Fibroblast of peridontal ligament (primary cell): ENCODE results near the gene CTBP1.
"Not testable (repeated sequence)": the region's sequence is repeated elsewhere in the genome, so short reads cannot be mapped to it uniquely, and the experiment has no call there.

Source experiments
- DNase-seq: peaks from one replicate; pipeline ENCODE4 v3.0.0-alpha.2; 2010; ENCODE audit errors: extremely low read depth

The CTBP1 gene

GRCh38 chr4:1237981-1238675 lies 10.8 kb downstream of the CTBP1 start:
- DNase-seq = no peak

DNA sequence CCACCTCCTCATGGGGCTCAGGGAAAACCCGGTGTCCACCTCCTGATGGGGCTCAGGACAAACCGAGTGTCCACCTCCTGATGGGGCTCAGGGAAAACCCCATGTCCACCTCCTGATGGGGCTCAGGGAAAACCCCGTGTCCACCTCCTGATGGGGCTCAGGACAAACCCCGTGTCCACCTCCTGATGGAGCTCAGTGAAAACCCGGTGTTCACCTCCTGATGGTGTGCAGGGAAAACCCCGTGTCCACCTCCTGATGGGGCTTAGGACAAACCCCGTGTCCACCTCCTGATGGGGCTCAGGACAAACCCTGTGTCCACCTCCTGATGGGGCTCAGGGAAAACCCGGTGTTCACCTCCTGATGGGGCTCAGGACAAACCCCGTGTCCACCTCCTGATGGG lies 11.7 kb downstream of the CTBP1 start:
- DNase-seq = not testable (repeated sequence)

GRCh38 chr4:1236836-1237235 lies 12.1 kb downstream of the CTBP1 start:
- not testable (repeated sequence) for DNase-seq

DNA sequence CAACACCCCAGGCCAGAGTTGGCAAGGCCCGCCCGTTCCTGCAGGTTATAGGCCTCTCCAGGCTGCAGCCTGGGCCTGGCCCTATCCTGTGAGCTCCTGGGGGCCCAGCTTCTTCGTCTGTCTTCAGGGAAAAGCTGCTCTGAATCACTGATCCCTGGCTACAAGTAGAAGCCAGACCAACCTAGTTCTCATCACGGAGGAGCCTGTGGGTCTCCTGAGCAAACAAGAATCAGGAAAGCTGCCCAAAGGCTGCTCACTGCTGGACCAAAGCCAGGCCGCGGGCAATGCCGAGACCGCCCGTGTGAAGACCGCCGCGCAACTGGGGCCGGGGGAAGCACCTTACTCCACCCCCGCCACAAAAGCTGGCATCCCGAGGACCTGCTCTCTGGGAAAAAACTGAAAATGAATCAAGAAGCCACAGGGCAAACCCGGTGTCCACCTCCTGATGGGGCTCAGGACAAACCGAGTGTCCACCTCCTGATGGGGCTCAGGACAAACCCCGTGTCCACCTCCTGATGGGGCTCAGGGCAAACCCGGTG lies 12.8 kb downstream of the CTBP1 start:
- DNase-seq = no peak

GRCh38 chr4:1235381-1236102 lies 13.4 kb downstream of the CTBP1 start:
- no peak for DNase-seq

DNA sequence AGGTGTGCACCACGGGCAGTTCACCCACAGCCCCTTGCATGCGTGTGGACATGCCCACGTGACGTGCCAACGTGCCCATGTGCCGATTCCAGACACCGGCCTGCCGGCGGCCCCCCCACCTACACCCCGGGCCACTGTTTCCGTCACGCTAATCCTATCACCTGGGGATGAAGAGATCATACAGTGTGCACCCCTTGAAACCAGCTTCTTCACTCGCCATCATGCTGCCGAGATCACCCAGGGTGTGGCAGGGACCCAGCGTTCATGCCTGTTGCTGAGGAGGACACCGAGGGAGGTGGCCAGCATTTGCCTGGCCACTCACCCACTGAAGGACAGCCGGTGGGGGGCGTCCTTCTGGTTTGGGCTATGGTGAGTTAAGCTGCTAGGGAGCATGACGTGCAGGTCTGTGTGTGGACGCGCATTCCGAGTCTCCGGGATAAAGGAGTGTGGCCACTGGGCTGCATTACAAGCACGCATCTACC lies 14.1 kb downstream of the CTBP1 start:
- DNase-seq = no peak

DNA sequence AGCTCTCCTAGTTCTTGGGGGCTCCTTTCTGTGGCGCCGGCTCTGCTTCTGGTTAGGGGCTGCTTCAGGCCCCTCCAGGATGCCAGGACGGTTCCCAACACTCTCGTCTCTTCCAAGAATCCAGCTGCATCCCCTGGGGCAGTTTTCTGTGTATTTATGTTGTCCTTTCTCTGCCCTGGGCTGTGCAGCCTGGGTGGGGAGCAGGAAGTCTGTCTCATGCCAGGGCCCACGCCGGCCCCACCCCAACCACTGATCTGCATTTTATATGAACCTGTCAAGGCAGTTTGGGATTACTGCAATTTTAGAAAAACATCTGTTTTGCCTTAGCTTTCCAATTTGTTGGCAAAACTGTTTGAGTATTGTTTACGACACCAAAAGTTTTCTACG lies 14.6 kb downstream of the CTBP1 start:
- peak; percentile 56 for DNase-seq

- peak; percentile 39 for DNase-seq
Observed at GRCh38 chr4:1233641-1234308, 15.2 kb downstream of the CTBP1 start.

- no peak for DNase-seq
Observed at GRCh38 chr4:1232661-1233621, 16.0 kb downstream of the CTBP1 start.

DNA sequence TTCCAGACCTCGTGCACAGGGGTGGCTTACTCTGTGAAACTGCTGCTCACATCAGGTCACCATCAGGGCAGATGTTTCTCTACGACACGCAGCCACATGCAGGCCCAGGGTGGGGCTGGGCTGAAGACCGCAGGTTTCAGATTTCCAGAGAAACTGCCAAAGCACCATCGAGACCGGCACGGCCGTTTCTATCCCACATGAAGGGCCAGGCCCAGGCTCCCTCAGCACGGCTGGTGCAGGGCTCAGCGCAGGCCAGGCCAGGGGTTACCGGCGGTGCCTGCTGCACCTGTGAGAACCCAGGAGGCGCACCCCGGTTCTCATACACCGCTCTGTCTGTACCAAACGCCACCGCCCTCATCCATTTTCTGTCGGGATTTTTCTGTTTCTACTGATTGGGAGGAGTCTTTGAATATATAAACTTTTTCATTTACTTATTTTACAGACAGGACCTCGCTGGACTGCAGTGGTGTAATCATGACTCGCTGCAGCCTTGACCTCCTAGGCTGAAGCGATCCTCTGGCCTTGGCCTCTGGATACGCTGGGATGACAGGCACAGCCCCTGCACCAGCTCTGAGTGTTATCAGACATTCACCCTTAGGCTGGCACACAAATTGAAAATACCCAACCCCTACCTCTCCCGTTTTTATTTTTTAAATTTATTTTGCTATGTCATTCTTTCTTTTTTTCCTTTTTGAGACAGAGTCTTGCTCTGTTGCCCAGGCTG lies 17.1 kb downstream of the CTBP1 start:
- DNase-seq = no peak

GRCh38 chr4:1230971-1231636 lies 17.8 kb downstream of the CTBP1 start:
- DNase-seq = no peak

GRCh38 chr4:1230316-1230715 lies 18.6 kb downstream of the CTBP1 start:
- DNase-seq = no peak

DNA sequence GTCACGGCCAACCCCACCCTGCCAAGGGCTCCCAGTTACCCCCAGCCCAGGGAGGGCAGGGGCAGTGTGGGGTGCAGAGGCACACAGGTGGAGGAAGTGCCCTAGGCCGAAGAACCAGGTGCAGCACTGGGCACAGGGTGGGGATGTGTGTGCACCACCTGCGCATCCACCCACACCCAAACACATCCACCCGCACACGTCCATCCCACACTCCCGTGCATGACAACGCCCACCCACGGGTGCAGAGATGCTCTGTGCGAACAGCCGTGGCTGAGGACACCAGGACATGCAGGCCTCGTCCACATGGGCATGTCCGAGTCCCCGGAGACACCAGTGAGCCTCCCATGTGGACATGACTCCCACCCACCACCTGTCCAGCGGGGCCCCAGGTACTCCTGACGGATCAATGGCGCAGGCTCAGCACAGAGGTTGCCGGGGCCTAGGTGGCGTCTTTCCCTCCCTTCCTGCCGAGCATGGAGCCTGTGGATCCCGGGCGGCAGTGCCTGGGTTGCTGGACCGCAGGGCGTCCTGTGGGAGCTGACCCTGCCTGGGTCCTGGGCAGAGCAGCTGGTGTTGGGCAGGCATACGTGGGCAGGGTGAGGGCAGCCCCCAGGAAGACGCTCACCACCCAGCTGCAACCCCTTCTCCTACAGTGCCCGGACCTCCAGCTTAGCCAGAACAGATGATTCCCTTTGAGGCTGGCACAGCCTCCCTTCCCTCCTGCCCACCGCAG lies 19.6 kb downstream of the CTBP1 start:
- no peak for DNase-seq

GRCh38 chr4:1227816-1228215 lies 21.1 kb downstream of the CTBP1 start:
- DNase-seq = no peak

GRCh38 chr4:1226598-1226997 lies 22.3 kb downstream of the CTBP1 start:
- no peak for DNase-seq

GRCh38 chr4:1226144-1226481 lies 22.8 kb downstream of the CTBP1 start:
- DNase-seq = no peak

- DNase-seq = no peak
Observed at GRCh38 chr4:1225272-1226143, 23.4 kb downstream of the CTBP1 start.
